Measurements from ENCODE around the gene ABCC12.

GRCh38 chr16:48113471-48113870, 42.3 kb downstream of the ABCC12 start:
- TF ChIP-seq CTCF (conservative IDR thresholded peaks at IDR 0.05 in 1 of 2, IDR thresholded peaks at IDR 0.05 in 1 of 2; ENCODE audit: low read depth in 1 of 2, low read length in 2 of 2) (no peak), EZH2 (IDR thresholded peaks at IDR 0.05; ENCODE audit: low read length, missing control alignments) (no peak)
